Measurements from ENCODE around the gene CD200R1.

CD200R1 gene

DNA sequence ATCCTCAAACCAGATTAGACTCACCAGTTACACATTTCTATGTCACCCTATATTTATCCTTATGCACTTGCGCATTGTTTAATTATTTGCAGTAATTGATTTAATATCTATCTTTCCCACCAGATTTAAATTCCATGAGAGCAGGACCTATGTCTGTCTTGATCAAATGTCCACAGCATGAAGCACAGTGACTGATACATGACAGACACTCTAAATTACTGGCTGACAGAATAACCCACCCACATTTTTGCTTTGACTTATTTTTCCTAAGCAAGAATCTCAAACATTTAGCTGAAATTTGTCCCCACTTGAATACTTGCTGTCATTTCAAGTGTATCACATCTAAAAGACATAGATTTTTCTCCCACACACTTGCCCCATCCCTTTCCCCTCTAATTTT is 7.5 kb downstream of the CD200R1 start:
- Histone ChIP-seq H3K4me1 (ENCODE audit: low read depth, poor library complexity, severe bottlenecking) (peaks cover under 1% of the 10 kb centered on the region), H3K9ac (no peak overlapping the region), H3K36me3 (ENCODE audit: insufficient read depth) (no peaks in the 10 kb centered on the region), H3K79me2 (ENCODE audit: insufficient read depth, low read depth) (no peaks in the 10 kb centered on the region), H3K4me3 (IDR thresholded peaks at IDR 0.05; ENCODE audit: insufficient read depth, low read depth, low read length) (no peak overlapping the region), H3K27ac (no peak overlapping the region), H2AFZ (ENCODE audit: low read depth) (no peak overlapping the region), H4K20me1 (ENCODE audit: insufficient read depth) (no peaks in the 10 kb centered on the region), H3K4me2 (no peak overlapping the region), H3K27me3 (ENCODE audit: insufficient read depth, low read depth) (no peaks in the 10 kb centered on the region)
- TF ChIP-seq, protein P1, sequence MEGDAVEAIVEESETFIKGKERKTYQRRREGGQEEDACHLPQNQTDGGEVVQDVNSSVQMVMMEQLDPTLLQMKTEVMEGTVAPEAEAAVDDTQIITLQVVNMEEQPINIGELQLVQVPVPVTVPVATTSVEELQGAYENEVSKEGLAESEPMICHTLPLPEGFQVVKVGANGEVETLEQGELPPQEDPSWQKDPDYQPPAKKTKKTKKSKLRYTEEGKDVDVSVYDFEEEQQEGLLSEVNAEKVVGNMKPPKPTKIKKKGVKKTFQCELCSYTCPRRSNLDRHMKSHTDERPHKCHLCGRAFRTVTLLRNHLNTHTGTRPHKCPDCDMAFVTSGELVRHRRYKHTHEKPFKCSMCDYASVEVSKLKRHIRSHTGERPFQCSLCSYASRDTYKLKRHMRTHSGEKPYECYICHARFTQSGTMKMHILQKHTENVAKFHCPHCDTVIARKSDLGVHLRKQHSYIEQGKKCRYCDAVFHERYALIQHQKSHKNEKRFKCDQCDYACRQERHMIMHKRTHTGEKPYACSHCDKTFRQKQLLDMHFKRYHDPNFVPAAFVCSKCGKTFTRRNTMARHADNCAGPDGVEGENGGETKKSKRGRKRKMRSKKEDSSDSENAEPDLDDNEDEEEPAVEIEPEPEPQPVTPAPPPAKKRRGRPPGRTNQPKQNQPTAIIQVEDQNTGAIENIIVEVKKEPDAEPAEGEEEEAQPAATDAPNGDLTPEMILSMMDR (conservative IDR thresholded peaks at IDR 0.05; ENCODE audit: low read depth, low read length), result no peak

DNA sequence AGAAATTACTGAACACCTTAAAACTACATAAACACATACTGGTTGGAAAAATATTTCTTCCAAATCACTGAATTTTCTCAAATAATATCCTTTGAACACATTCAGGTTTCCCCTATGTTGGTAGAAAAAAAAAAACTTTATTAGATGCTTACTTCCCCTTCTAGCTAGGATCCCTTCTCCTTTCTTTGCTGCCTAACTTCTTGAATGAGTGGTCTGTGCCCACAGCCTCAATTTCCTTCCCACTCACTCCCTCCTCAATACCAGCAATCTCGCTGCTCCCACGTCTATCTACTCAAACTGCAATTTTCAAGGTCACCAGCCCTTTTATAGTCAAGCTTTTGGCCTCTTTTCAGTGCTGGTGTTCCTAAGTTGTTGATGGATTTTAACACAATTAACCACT is 8.3 kb downstream of the CD200R1 start:
- H2AFZ ChIP-seq (ENCODE audit: low read depth), result no peak overlapping the region
- no peaks in the 10 kb centered on the region for H3K79me2 ChIP-seq (ENCODE audit: insufficient read depth, low read depth)
- no peak overlapping the region for H3K4me2 ChIP-seq
- no peaks in the 10 kb centered on the region for H3K27me3 ChIP-seq (ENCODE audit: insufficient read depth, low read depth)
- no peaks in the 10 kb centered on the region for H3K36me3 ChIP-seq (ENCODE audit: insufficient read depth)
- no peaks in the 10 kb centered on the region for H3K4me1 ChIP-seq (ENCODE audit: low read depth, poor library complexity, severe bottlenecking)
- H3K9ac ChIP-seq, result no peak overlapping the region
- H4K20me1 ChIP-seq (ENCODE audit: insufficient read depth), result no peaks in the 10 kb centered on the region
- no peak overlapping the region for H3K4me3 ChIP-seq (IDR thresholded peaks at IDR 0.05; ENCODE audit: insufficient read depth, low read depth, low read length)
- TF ChIP-seq, protein P1 (conservative IDR thresholded peaks at IDR 0.05; ENCODE audit: low read depth, low read length), result no peak
- H3K27ac ChIP-seq, result no peak overlapping the region

DNA sequence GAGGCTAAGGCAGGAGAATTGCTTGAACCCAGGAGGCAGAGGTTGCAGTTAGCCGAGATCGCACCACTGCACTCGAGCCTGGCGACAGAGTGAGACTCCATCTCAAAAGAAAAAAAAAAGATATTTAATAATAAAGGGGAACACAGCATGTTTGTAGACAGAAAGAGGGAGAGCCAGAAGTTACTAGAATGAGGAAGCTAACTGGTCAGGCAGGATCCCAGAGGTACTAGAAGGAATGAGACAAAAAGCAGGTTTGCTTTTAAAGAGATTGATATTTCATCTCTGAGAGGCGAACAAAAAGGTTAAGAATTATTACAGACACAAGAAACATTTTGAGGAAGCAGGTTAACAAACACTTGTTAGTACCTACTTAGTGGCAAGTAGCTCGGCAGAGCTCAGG is 9.2 kb downstream of the CD200R1 start:
- Histone ChIP-seq H3K27ac (no peak overlapping the region), H4K20me1 (ENCODE audit: insufficient read depth) (no peaks in the 10 kb centered on the region), H2AFZ (ENCODE audit: low read depth) (no peak overlapping the region), H3K4me1 (ENCODE audit: low read depth, poor library complexity, severe bottlenecking) (no peaks in the 10 kb centered on the region), H3K4me3 (IDR thresholded peaks at IDR 0.05; ENCODE audit: insufficient read depth, low read depth, low read length) (no peak overlapping the region), H3K9ac (no peak overlapping the region), H3K79me2 (ENCODE audit: insufficient read depth, low read depth) (no peaks in the 10 kb centered on the region), H3K36me3 (ENCODE audit: insufficient read depth) (no peaks in the 10 kb centered on the region), H3K27me3 (ENCODE audit: insufficient read depth, low read depth) (no peaks in the 10 kb centered on the region), H3K4me2 (no peak overlapping the region)
- TF ChIP-seq, protein P1 (conservative IDR thresholded peaks at IDR 0.05; ENCODE audit: low read depth, low read length), result no peak

DNA sequence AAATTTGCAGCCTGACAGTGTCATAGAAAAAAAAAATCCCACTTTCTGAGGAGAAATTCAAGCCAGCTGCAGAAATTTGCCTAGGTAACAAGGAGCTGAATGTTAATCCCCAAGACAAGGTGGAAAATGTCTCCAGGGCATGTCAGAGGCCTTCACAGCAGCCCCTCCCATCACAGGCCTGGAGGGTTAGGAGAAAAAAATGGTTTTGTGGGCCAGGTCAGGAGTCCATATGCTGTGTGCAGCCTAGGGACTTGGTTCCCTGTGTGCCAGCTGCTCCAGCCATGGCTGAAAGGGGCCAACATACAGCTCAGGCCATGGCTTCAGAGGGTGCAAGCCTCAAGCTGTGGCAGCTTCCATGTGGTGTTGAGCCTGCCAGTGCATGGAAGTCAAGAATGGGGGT is 11.2 kb downstream of the CD200R1 start:
- TF ChIP-seq, protein P1 (conservative IDR thresholded peaks at IDR 0.05; ENCODE audit: low read depth, low read length), result no peak
- Histone ChIP-seq H3K4me2 (no peak overlapping the region), H4K20me1 (ENCODE audit: insufficient read depth) (no peaks in the 10 kb centered on the region), H3K27me3 (ENCODE audit: insufficient read depth, low read depth) (no peaks in the 10 kb centered on the region), H3K27ac (no peak overlapping the region), H3K4me3 (IDR thresholded peaks at IDR 0.05; ENCODE audit: insufficient read depth, low read depth, low read length) (no peak overlapping the region), H3K79me2 (ENCODE audit: insufficient read depth, low read depth) (no peaks in the 10 kb centered on the region), H3K9ac (no peak overlapping the region), H3K36me3 (ENCODE audit: insufficient read depth) (no peaks in the 10 kb centered on the region), H3K4me1 (ENCODE audit: low read depth, poor library complexity, severe bottlenecking) (peaks cover 19% of the 10 kb centered on the region), H2AFZ (ENCODE audit: low read depth) (no peak overlapping the region)

Data from KMS-11 (cell line).